COLO829 (cell line): ENCODE data around the gene C16orf89.
"Not testable (repeated sequence)": the region's sequence is repeated elsewhere in the genome, so short reads cannot be mapped to it uniquely, and the experiment has no call there.

Source experiments
- DNase-seq: peaks from one replicate; pipeline ENCODE4 v3.0.0; 2012; ENCODE audit warnings: low spot score

Gene C16orf89

GRCh38 chr16:5084802-5085201 lies 19.0 kb upstream of the C16orf89 start:
- peak; percentile 42 for DNase-seq

GRCh38 chr16:5084099-5084731 lies 18.5 kb upstream of the C16orf89 start:
- DNase-seq = not testable (repeated sequence)

GRCh38 chr16:5083646-5084045 lies 17.9 kb upstream of the C16orf89 start:
- DNase-seq = not testable (repeated sequence)

GRCh38 chr16:5080996-5081395 lies 15.2 kb upstream of the C16orf89 start:
- DNase-seq = not testable (repeated sequence)

- DNase-seq = not testable (repeated sequence)
These were observed 14.7 kb upstream of the C16orf89 start for GRCh38 chr16:5080461-5080860.

- no peak for DNase-seq
These were observed 12.9 kb upstream of the C16orf89 start for GRCh38 chr16:5078626-5079025.

- DNase-seq = no peak
These were observed 11.5 kb upstream of the C16orf89 start for GRCh38 chr16:5077304-5077703.

GRCh38 chr16:5075637-5076036 lies 9.9 kb upstream of the C16orf89 start:
- no peak for DNase-seq

- not testable (repeated sequence) for DNase-seq
These were observed 8.0 kb upstream of the C16orf89 start for GRCh38 chr16:5073771-5074170.

- no peak for DNase-seq
These were observed 7.5 kb upstream of the C16orf89 start for GRCh38 chr16:5073279-5073629.

GRCh38 chr16:5072334-5073278 lies 6.8 kb upstream of the C16orf89 start:
- DNase-seq = no peak

- DNase-seq = peak; percentile 89
These were observed 6.1 kb upstream of the C16orf89 start, which contains the start of gene ALG1 for GRCh38 chr16:5071681-5072333. TSS of gene ALG1 (plus strand) at chr16:5071843. CDS start at chr16:5071850, 7 bp downstream.

- DNase-seq = no peak
These were observed 5.6 kb upstream of the C16orf89 start for GRCh38 chr16:5071341-5071680.

GRCh38 chr16:5070431-5071186 lies 4.9 kb upstream of the C16orf89 start:
- DNase-seq = no peak

- no peak for DNase-seq
These were observed 4.1 kb upstream of the C16orf89 start for GRCh38 chr16:5069854-5070253.

GRCh38 chr16:5069048-5069447 lies 3.3 kb upstream of the C16orf89 start:
- DNase-seq = no peak

- DNase-seq = no peak
These were observed 755 bp upstream of the C16orf89 start for GRCh38 chr16:5066511-5066910.

GRCh38 chr16:5065326-5065725 lies 430 bp downstream of the C16orf89 start:
- no peak for DNase-seq

GRCh38 chr16:5064915-5065314 lies 841 bp downstream of the C16orf89 start:
- no peak for DNase-seq

GRCh38 chr16:5062790-5063765 lies 2.7 kb downstream of the C16orf89 start:
- DNase-seq = no peak

GRCh38 chr16:5062051-5062450 lies 3.7 kb downstream of the C16orf89 start:
- no peak for DNase-seq
